Skin epidermis (tissue), 12 donors: ENCODE data around the gene MED15.
"Not testable (repeated sequence)": the region's sequence is repeated elsewhere in the genome, so short reads cannot be mapped to it uniquely, and the experiment has no call there.

Experiments
- H3K27ac ChIP-seq, 21 experiments: fragments of 200-600 bp; sonication (generic) in 11 of 21; one replicate each; pipeline ENCODE4 v1.5.0; 2020; ENCODE audit warnings: mild to moderate bottlenecking in 3 of 21, inconsistent platforms in 2 of 21, moderate library complexity in 2 of 21
- H3K4me3 ChIP-seq, 7 experiments: fragments of 200-600 bp; sonication (generic) in 2 of 7; one replicate each; pipeline ENCODE4 v1.5.0; 2020; ENCODE audit warnings: inconsistent platforms in 2 of 7, mild to moderate bottlenecking in 2 of 7, moderate library complexity in 1 of 7

MED15 gene

DNA sequence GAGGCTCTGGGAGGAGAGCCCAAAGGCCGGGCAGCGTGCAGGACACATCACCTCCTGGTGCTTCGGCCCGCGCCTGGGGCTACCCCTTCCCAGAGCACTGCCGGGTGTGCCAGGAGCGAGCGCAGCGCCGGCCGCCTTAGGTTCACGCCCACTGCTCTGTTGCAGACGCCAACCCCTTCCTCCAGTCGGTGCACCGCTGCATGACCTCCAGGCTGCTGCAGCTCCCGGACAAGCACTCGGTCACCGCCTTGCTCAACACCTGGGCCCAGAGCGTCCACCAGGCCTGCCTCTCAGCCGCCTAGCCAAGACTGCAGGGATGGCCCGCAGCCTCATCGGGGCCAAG lies 79.0 kb downstream of the MED15 start:
- Histone ChIP-seq H3K27ac (no peak overlapping the region), H3K4me3 (no peak overlapping the region)

DNA sequence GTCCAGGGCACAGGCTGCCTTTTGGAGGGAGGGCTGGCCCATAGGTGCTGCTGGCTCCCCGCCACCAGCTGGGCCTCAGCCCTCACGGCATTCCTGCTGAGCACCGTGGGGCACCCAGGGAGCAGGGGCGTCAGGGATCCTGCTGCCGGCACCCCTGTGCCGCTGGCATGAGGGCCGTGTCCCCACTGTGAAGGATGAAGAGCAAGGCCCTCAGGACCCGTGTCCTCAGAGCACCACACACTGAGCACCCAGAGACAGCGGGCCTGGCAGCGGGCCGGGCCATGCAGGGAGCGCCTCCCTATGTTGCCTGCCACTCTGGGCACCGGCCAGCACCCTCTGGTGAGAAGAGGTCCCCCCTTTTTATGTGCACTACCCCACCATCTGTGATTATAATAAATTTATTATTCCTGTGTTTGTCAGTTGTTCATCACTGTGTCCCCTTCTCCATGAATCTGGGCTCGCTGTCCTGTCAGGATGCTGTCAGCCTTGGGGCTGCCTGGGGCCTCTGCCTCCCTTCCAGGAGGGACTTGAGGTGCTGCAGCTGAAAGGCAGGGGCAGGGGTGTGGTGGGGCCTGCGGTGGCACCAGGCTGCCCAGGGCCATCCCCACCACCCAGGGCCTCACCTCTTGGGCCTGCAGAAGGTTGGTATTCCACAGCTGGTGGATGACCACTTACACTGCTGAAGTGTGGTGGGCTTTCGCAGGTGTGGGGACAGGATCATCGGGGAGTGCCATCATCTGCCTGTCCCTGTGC lies 80.0 kb downstream of the MED15 start:
- H3K27ac ChIP-seq = no peak overlapping the region
- no peak overlapping the region for H3K4me3 ChIP-seq

DNA sequence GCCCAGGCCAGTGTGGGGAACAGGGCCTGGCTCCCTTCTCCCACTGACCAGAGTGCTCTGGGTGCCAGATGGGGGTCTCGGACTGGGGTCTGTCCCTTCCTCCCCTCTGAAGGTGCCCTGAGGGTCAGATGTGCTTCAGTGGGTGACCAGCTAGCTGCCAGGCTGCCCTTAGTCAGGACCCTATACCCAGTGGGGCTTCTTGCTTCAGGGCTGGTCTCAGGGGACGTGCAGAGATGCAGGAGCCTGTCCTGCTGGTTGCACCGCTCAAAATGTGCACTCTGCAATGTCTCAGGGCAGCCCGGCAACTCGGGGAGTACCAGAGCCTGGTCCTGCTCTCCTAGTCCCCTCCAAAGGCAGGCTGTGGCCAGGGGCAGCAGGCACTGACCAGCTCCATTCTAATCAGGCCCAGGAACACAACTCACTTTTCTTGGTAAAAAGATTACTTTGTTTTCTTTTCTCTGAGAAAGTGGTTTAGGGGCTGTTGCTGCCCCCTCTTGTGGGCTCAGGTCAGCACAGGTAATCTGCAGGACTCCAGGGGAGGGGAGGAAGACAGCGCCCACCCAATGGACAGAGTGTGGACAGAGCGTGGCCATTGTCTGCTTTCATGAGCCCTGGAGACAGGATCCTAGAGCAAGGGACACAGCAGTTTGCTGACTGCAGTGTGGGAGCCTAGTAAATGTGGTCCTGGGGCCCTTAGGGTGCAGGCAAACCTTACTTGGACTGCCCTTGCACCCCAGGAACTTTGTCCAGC lies 80.9 kb downstream of the MED15 start:
- H3K27ac ChIP-seq = peak overlapping the region in 3 of 21 experiments; percentile 21 to 45 (median 29)

DNA sequence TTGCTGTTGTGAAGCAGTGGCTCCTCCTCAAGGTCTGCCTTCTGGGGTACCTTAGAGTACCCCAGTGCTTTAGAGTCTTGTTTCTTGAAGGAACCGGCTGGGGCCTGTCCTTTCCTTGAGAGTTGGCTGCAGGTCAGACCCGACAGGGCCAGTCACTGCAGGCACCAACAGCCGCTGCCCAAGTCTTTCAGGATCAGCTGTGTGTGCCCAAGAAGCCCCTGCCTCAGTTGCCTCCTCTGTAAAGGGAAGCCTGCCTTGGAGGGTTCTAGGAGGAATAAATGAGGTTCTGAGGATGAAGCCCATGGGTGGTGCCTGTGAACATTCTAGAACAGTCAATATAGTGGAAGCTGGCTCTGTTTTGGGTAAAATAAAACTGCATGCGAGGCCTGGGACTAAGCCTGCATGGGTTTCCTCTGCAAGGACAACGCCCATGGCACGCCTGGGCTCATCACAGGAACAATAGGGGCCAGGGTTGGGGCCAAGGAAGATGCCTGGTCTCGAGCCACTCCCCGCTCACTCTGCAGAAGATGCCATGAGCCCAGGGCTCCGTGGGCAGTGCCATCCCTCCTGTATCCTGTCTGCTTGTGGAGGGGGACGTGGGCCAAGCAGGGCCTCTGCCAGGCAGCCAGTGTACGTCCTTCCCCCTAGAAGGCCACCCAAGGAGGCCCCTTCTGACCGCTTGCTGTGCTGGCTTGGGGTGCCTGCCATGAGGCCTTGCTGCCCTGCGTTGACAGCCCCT lies 81.6 kb downstream of the MED15 start:
- no peak overlapping the region for H3K4me3 ChIP-seq
- H3K27ac ChIP-seq = peak overlapping the region in 2 of 21 experiments; percentile 3 to 45

More for the DNA sequence above, 80.9 kb downstream of the MED15 start:
- H3K4me3 ChIP-seq = no peak overlapping the region

DNA sequence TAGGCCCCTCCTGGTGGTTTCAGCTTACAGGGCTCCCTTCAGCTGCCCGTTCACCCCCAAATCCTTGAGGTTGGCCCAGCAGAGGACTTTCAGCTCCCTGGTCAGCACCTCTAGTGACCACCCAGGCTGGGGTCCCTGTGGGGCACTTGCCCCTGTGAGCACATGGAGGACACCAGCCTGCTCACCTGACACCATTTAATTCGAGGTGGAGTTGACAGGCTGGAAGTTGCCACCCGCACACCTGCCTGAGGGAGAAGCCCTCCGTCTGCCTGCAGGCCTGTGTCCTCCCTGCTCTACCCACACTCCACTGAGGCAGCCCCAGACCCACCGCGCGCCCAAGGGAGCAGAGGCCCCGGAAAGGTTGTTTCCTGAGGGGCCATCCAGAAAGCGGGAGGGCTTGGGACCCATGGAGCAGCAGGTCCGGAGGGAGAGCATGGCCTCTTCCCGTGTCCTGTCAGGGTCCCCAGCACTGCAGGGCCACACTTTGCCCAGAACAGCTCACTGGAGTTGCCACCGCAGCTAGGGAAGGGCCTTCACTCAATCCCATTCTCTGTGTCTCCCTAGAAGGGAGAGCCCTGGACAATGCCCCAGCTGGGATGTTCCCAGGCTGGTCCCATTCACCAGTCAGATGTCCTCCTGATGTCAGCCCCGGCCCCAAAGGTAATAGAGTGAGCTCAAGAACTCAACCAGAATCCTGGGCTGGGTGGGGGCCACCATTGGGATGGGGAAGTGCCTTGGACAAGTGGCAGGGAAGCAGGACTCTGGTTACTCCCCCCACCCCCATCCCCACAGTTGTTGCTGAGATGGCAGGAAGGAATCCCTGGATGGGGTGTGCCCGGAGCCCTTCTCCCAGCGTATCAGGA lies 82.4 kb downstream of the MED15 start:
- Histone ChIP-seq H3K27ac (no peak overlapping the region), H3K4me3 (no peak overlapping the region)

DNA sequence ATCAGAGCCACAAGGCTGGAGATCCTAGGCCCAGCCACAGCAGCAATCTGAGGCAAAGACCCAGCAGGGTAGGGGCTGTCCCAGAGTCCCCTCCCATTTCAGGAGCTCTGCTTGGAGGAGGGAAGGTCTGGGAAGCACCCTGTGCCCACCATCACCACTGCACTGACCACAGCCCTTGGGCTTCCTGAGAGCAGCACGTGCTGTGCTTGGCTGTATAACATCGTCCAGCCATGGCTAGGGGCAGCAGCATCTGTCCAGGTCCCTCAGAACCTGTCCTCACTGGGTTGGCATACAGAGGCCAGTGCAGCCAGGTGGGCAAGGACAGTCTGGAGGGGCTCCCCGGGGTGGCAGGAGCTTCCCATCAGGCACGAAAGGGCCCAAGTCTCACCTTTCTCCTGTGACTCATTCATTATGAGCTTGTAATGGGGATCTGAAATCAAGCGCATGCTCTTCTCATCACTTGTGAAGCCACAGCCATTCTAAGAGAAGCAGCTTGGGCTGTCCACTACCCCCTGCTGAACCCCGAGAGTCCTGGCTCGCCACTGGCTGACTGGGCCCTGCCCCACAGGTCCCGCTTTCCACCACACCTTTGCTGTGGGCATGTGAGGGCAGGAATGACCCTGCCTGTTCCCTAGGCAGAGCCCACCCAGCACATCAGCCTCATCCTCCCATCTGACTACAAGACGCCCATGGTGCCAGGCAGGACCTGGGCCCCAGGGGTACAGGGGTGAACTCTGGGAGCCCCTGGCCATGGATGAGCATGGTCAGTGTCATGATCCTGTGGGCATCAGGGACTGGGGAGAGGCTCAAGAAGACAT lies 83.3 kb downstream of the MED15 start:
- H3K27ac ChIP-seq = no peak overlapping the region
- no peak overlapping the region for H3K4me3 ChIP-seq

DNA sequence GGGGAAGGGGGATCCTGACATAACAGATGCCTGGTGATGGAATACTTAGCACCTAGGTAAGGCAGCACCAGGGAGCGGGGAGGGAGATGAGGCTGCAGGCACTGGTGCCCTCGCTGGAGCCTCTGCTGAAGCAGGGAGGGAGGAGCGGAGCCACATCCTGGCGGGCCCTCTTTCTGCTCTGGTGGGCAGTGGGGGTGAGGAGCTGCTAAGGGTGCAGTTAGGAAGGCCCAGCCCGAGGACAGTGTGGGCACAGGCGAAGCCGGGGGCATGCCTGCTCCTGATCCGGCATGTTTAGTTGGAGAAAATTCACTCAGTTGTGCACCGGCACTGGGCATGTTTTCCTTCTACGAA lies 83.9 kb downstream of the MED15 start:
- Histone ChIP-seq H3K27ac (no peak overlapping the region), H3K4me3 (no peak overlapping the region)

DNA sequence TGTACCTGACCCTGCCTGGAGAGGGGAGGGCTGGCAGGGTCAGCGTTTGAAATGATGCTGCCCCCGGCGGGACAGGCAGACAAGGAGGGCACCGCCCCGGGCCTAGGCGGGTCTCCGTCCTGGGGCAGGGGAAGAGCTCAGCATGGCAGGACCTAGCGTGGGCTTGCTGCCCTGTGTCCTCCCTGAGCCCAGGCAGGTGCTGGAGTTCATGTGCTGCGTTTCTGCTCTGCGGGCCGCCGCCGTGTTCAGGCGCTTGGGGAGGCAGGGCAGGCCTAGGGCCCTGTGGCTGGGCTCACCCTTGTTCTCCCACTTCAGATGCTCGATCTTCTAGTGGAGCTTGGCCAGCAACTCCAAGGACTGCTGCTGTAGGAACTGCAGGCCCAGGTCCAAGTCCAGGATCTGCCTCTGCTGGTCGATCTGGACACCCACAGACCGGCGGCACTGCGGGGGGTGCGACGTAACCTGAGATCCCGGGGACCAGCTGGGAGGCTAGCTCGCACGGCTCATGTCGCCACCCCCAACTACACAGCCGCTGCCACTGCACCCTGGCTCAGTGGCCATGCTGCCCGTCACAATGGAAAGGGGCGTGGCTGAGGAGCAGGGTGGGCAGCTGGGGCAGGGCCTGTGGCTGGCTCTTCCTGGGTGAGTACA lies 84.4 kb downstream of the MED15 start:
- no peak overlapping the region for H3K4me3 ChIP-seq
- H3K27ac ChIP-seq = peak overlapping the region in 1 of 21 experiments; percentile 10

DNA sequence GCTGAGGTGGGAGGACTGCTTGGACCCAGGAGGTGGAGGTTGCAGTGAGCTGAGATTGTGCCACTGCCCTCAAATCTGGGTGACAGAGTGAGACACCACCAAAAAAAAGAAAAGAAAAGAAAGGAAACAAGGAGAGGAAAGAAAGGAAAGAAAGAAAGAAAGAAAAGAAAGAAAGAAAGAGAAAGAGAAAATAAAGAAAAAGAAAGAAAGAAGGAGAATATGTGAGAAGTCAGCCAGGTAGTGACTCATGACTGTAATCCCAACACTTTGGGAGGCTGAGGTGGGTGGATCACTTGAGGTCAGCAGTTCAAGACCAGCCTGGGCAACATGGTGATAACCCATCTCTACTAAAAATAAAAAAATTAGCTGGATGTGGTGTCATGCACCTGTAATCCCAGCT lies 86.6 kb downstream of the MED15 start:
- H3K4me3 ChIP-seq, H3K27ac ChIP-seq: not testable (repeated sequence)

DNA sequence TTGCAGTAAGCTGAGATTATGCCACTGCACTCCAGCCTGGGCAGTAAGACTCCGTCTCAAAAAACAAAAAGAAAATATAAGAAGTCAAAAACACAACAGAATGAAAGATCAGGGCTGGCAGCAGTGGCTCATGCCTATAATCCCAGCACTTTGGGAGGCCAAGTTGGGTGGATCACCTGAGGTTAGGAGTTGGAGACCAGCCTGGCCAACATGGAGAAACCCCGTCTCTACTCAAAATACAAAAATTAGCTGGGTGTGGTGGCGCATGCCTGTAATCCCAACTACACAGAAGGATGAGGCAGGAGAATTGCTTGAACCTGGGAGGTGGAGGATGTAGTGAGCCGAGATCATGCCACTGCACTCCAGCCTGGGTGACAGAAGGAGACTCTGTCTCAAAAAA lies 87.1 kb downstream of the MED15 start:
- H3K4me3 ChIP-seq, H3K27ac ChIP-seq: not testable (repeated sequence)

DNA sequence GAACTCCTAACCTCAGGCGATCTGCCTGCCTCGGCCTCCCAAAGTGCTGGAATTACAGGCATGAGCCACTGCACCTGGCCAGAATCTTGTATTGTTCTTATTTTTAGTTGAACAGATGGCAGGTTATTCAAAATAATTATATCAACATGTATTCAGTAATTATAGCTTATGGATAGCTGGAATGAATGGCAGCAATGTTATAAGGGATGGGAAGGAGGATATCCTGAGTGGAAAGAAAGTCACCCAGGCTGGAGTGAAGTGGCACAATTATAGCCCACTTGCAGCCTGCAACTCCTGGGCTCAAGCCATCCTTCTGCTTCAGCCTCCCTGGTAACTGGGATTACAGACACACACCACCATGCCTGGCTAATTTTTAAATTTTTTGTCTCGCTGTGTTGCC lies 88.1 kb downstream of the MED15 start:
- Histone ChIP-seq H3K27ac (no peak overlapping the region), H3K4me3 (no peak overlapping the region)

DNA sequence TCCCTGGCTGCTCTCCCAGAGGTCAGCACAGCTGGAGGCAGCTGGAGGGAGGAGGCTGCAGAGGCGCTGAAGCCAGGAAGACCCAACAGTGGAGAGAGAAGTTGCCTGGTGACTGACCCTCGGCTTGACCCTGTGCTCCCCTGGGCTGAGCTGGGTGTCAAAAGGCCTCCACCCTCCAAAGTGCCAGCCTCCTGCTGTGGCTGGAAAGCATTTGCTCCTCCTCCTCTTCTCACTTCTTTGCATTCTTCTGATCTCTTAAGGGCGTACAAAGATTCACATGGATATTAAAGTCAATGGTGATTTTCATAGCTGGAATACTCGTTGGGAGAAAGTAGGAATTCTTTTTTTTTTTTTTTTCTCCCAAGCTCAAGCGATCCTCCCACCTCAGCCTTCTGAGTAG lies 91.7 kb downstream of the MED15 start:
- Histone ChIP-seq H3K4me3 (no peak overlapping the region), H3K27ac (no peak overlapping the region)

DNA sequence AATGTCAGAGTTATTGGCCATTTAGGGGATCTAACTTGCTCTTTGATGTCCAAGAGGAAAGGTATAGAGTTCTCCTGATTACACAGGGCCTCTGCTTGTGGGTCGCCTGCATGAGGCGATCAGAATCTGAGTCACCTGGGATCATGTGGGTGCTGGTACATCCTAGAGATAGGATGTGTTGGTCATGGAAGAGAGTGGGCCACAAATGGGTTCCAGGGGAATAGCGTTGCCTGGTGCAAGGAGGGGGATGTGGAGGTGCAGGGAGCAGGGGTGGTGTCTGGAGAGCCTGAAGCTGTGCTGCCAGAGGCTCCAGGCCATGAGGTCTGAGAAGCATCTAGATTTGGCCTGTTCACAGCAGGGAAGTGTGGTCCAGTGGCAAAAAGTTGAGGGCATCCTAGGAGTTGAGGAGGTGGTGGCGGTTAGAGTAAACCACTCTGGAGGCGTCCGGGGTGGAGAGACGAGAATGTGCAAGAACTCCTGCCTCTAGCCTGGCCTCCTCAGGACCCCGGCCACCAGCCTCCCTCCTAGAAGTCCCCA lies 92.8 kb downstream of the MED15 start:
- Histone ChIP-seq H3K27ac (no peak overlapping the region), H3K4me3 (no peak overlapping the region)

DNA sequence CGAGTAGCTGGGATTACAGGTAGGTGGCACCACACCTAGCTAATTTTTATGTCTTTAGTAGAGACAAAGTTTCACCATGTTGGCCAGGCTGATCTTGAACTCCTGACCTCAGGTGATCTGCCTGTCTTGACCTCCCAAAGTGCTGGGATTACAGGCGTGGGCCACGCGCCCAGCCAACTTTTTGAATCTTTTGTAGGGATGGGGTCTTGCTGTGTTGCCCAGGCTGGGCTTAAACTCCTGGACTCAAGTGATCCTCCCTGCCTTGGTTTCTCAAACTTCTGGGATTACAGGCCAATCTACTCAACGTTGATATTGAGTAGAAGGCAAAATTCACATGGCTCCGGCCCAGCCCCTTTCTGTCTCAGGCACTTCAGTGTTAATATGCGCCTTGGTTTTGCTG lies 93.9 kb downstream of the MED15 start:
- Histone ChIP-seq H3K4me3 (no peak overlapping the region), H3K27ac (no peak overlapping the region)

DNA sequence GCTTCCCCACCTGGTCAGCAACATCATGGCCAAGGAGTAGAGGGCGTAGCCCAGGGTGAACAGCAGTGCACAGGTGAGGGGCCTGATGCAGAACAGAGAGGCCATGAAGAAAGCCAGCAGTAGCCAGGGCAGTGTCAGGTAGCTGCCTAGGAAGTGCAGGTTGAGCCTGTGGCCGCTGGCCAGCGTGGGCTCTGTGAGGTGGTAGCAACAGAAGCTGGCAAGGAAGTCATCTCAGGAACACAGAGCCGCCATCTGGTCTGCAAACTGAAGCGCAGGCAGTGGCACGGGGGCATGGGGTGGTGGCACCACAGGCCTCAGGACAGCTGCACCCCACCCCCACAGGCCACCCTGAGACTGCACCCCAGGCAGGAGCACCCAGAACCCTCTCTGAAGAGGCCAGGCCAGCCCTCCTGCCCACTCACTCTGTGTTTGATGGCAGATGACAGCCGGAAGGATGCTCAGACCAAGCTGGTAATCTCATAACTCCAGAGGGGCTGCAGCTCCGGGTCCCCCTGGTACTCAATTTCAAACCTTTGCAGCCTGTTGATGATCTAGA lies 95.3 kb downstream of the MED15 start:
- H3K4me3 ChIP-seq = no peak overlapping the region
- H3K27ac ChIP-seq = no peak overlapping the region

DNA sequence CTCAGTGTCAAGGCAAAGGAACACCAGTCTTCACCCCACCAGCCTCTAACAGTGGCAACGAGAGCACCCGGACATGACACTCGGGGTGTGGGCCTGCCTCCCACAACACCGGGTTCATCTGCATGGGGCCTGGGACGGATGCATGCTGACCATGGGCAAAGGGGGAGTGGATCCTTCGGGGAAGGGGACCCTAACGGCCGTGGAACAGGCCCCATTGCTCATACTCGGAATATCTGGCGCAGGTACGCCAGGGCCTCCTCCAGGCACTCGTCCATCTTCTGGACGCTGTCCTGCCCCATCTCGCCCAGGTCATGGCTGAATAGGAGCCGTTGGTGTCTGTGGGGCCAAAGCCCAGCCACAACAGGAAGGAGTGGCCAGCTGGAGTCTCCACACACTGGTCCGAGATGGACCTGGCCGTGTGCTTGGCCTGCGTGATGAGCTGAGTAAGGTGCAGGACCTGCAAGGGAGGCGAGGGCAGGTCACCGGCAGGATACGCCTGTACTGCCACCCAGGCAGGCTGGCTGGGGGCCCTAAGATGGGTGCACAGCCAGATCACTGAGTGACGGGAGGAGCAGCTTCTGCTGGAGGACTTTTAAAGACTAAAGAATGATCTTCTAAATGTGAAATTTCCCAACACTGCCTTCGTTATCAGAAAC lies 96.8 kb downstream of the MED15 start:
- Histone ChIP-seq H3K4me3 (no peak overlapping the region), H3K27ac (no peak overlapping the region)

DNA sequence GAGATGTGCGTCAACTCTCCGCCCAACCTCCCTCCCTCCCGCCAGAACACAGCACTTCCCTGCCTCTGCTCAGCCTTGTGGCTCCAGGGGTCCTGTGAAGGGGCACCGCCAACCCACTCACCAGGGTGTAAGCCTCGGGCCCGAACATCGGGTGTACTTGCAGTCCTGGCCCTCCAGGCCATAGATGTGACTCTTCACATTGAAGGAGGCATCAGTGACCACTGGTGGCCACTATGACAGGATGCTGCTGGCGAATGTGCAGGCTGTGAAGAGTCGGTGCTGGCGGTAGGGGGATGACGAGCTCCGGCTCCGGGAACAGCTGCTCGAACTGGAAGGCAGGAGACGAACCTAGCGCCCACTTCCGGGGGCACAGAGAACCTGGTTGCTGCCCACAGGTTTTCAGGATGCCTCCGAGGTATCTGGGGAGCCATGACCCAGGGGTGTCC lies 97.4 kb downstream of the MED15 start:
- H3K4me3 ChIP-seq = no peak overlapping the region
- no peak overlapping the region for H3K27ac ChIP-seq

DNA sequence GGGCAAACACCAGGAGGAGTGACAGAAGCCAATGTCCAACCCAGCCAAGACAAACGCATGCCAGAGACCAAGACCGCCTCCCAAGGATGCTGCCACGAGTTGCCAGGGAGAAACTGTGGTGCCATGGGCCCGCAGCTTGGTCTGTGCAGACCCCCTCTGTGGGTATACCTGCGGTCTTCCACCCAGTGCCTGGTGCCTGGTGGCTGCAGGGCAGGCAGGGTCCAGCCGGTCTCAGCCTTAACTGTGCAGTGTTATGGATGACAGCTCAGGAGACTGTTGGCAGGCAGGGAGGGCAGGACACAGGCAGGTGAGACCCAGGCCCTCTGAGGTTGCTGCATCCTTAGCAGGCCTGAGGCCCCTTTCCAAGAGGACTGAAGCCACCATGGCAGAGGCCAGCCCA lies 97.9 kb downstream of the MED15 start:
- Histone ChIP-seq H3K27ac (no peak overlapping the region), H3K4me3 (no peak overlapping the region)
